Testis (tissue), 2 donors: ENCODE results near the gene NXT1.

ENCODE experiments used
- CTCF ChIP-seq, 3 experiments: fragments of 450-650 bp in 2 of 3; fragments of 200-600 bp in 1 of 3; sonication (generic) in 1 of 3; IDR thresholded peaks; one replicate each; pipeline ENCODE4 v1.5.1; 2016 to 2019; ENCODE audit warnings: antibody characterized with exemption in 3 of 3, mild to moderate bottlenecking in 2 of 3, moderate library complexity in 1 of 3
- POLR2A ChIP-seq: fragments of 450-650 bp; IDR thresholded peaks from one replicate; pipeline ENCODE4 v1.6.1; 2017; ENCODE audit warnings: antibody characterized with exemption, mild to moderate bottlenecking, moderate library complexity

- TF ChIP-seq CTCF (IDR thresholded peaks at IDR 0.05) (no peak), POLR2A (no peak)
Measured at GRCh38 chr20:23305098-23305497, 45.5 kb upstream of the NXT1 start.
